GM20431 (cell line): ENCODE results near the gene LAMB1.
"Not testable (repeated sequence)": the region's sequence is repeated elsewhere in the genome, so short reads cannot be mapped to it uniquely, and the experiment has no call there.

Source experiments
- in situ Hi-C: fragments of 300-500 bp; cut with MseI, MboI; formaldehyde crosslinking; loops from one replicate; pipeline ENCODE4 v1.15.0; 2020; ENCODE audit warnings: low sequenced_read_pairs; ENCODE audit not compliant: unreplicated experiment

The LAMB1 gene

GRCh38 chr7:108002726-108003598, at the start of gene LAMB1:
Gene LAMB1, minus strand, starts transcription at chr7:108003161. Its CDS starts 276 bp downstream, at chr7:108002885.
- in situ Hi-C loops: no loop called here

DNA sequence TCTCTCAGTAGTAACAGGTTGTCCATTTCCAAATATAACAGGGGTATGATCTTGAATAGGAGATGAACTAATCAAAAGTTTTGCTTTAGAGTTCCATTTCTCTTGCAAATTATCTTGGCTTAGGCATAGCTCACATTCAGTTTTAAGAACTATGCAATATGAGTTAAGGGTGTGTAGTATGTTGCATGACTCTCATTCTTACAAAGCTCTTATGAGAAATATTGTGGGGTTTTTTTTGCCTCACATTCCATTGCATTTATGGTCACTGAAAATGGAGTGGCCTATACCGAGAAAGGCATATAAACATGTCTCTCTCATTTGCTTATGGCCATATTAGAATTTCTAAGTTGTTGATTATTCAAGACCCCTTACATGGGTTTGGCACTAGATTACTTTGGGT, 48.5 kb upstream of the LAMB1 start:
- in situ Hi-C loops: no loop called here

GRCh38 chr7:108049962-108050361, 47.0 kb upstream of the LAMB1 start:
- in situ Hi-C loops: no loop called here

DNA sequence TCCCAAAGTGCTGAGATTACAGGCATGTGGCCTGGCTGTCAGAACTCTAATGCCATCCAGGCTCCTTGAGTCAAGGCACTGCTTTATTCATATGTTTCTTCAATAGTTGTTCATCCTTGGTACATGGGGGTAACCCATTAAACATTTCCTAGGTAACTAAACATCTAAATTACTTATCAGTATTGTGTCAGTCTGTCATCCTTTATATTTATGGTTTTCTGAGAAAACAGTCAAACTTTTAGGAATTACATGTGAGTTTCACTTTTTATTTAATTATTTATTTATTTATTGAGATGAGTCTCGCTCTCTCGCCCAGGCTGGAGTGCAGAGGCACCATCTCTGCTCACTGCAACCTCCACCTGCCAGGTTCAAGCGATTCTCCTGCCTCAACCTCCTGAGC, 45.5 kb upstream of the LAMB1 start:
- in situ Hi-C loops: no loop called here

GRCh38 chr7:108046952-108047506, 44.1 kb upstream of the LAMB1 start:
- in situ Hi-C loops: no loop called here

DNA sequence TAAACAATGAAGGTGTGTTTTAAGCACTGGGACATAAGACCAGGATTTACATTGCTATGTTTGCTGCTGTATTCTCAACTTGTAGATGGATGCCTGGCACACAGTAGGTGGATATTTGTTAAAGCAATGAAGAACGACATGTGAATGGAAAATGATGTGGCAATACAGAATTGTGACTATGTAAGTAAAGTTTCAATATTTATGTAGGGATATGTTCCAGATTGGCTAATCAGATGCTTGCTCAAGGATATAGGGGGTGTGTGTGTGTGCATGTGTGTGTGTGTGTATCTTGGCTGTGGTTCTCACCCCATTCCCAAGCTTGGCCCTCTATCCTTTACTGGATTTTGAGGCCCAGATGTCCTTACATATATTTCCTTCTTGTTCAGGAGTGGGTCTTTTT, 42.7 kb upstream of the LAMB1 start:
- in situ Hi-C loops: no loop called here

GRCh38 chr7:108045154-108045553, 42.2 kb upstream of the LAMB1 start:
- in situ Hi-C loops: no loop called here

DNA sequence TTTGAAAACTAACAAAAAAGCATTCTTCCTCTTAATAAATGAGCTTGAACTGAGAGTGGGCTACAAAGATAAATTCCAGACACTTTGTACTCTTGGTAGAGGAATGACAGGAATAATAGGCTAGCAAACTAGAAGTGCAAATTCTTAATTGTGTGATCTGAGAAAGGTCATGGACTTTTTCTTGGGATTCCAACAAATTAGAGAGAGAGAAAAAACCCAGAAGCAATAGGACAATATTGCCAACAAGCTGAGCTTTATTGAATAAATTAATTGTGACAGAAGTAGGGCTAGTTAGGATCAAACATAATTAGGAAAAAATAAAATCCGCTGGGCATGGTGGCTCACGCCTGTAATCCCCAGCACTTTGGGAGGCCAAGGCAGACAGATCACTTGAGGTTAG, 41.4 kb upstream of the LAMB1 start:
- in situ Hi-C loops: no loop called here

GRCh38 chr7:108038986-108039385, 36.0 kb upstream of the LAMB1 start:
- in situ Hi-C loops: no loop called here

DNA sequence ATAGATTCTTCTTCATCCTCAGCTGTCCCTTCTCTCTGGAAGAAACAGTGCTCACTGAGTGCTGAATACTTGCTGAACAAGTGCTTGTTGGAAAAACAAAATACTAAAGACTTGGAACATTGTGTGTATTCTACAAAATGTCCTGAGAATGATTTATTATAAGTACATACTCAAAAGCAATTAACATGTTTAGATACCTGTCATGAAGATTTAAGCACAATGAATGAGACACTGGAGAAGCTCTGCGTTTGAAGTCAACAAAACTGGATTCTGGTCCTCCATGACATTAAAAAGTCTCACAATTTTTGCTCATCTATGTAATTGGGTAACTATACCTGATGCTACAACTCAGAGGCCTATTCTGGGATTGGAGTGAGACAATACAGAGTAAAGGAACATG, 34.8 kb upstream of the LAMB1 start:
- in situ Hi-C loops: no loop called here

- in situ Hi-C loops: no loop called here
Observed at GRCh38 chr7:108037140-108037539, 34.2 kb upstream of the LAMB1 start.

GRCh38 chr7:108034586-108034985, 31.6 kb upstream of the LAMB1 start:
- in situ Hi-C loops: no loop called here

- in situ Hi-C loops: no loop called here
Observed at GRCh38 chr7:108033776-108034497, 31.0 kb upstream of the LAMB1 start.

GRCh38 chr7:108033309-108033708, 30.3 kb upstream of the LAMB1 start:
- in situ Hi-C loops: not testable (repeated sequence)

- in situ Hi-C loops: no loop called here
Observed at GRCh38 chr7:108030516-108030915, 27.6 kb upstream of the LAMB1 start.

DNA sequence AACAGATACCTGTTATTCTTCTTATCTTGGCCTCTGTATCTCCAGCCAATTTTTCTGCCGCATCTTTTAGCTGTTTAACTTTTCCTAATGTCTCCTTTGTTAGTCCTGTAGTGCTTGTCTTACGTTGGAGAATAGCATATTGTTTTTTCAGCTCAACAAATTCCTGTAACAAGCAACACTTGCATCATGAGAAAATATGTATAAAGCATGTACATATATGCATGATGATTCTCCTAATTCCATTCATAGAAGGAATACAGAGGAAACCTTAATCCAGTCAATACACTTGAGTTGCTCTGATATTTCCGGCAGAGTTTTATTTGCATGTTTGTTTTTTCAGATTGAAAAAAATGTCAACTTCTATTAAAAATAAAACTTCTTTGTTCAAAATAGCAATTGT, 26.1 kb upstream of the LAMB1 start:
- in situ Hi-C loops: no loop called here

DNA sequence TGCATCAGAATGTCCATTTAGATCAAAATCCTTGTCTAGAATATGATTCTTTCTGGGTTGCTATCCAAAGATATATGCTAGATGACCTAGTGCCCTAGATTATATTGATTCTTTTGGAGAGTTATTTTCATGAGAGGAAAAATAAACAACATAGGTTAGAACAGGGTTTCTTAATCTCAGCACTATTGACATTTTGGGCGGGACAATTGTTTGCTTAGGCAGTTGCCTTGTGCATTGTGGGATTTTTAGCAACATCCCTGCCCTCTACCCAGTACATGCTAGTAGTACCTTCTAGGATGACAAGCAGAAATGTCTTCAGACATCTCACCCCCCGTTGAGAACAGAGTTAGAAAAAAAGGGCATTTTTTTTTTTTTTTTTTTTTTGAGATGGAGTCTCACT, 25.1 kb upstream of the LAMB1 start:
- in situ Hi-C loops: no loop called here

DNA sequence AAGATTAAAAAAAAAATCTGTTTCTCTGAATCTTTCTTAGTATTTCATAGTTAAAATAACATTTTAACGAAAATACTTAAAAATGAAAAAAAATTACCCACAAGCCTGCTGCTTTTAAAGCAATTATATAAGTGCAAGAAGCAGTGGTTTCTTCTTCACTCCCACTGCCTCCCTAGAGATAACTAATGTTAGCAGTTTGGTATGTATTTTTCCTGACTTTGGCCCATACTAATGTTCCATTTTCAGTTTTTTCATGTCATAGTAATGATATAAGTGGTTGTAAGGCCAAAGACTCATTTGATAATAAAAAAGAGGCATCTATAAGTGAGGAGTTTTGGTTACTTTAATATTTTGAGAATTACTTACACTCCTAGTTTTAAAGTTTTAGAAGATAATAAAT, 24.3 kb upstream of the LAMB1 start:
- in situ Hi-C loops: no loop called here

DNA sequence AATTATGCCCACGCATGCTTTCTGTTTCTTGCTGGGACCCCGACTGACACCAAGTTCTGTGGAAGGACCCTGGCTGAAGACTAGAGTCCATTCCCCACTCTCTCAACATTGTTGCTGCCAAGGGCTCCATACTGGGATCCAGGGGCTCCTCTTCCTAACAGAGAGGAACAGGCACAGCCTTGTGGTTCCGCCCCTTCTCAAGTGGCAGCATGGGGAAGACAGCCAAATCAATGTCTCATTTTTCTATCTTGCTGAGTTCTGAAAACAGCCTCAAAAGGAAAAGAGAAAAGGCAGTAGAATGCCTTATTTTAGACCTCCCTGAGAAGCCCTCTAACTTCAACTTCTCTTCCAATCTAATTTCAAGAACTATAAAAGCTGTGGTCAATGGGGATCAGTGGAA, 23.7 kb upstream of the LAMB1 start:
- in situ Hi-C loops: no loop called here

GRCh38 chr7:108026116-108026515, 23.2 kb upstream of the LAMB1 start:
- in situ Hi-C loops: no loop called here

- in situ Hi-C loops: no loop called here
Observed at GRCh38 chr7:108024538-108024937, 21.6 kb upstream of the LAMB1 start.
